DND-41 (cell line): ENCODE measurements around the gene NCAPD2.

ENCODE experiments used
- ATAC-seq: fragments of 200-7000 bp; cut with Tn5 transposase; 3 replicates; pipeline ENCODE4 v1.9.1; 2021; ENCODE audit warnings: low read depth; ENCODE audit not compliant: insufficient read depth
- DNase-seq: peaks from one replicate; pipeline ENCODE4 v3.0.0-alpha.2; 2020
- H2AFZ ChIP-seq: 2 replicates; pipeline ENCODE4 v1.6.0; 2012; ENCODE audit warnings: low read depth, low read length
- H3K27ac ChIP-seq: 2 replicates; pipeline ENCODE4 v1.5.1; 2012; ENCODE audit warnings: low read length, inconsistent platforms
- H3K27me3 ChIP-seq: fragments of 200-600 bp; sonication (generic); 2 replicates; pipeline ENCODE4 v1.6.0; 2012; ENCODE audit warnings: low read length, mild to moderate bottlenecking, inconsistent platforms; ENCODE audit not compliant: insufficient read depth, poor library complexity
- H3K36me3 ChIP-seq: 2 replicates; pipeline ENCODE4 v1.5.1; 2012; ENCODE audit warnings: low read length, inconsistent platforms; ENCODE audit not compliant: insufficient read depth
- H3K4me1 ChIP-seq: 2 replicates; pipeline ENCODE4 v1.5.1; 2012; ENCODE audit warnings: mild to moderate bottlenecking, low read length; ENCODE audit not compliant: insufficient read depth
- H3K4me2 ChIP-seq: 2 replicates; pipeline ENCODE4 v1.6.0; 2012; ENCODE audit warnings: mild to moderate bottlenecking, moderate library complexity, low read length, inconsistent platforms; ENCODE audit not compliant: insufficient read depth
- H3K4me3 ChIP-seq, 2 experiments: fragments of 200-600 bp in 1 of 2; shearing (Covaris generic) in 1 of 2; 2 replicates each; pipeline ENCODE4 v1.5.1; 2012 to 2016; ENCODE audit warnings: inconsistent platforms in 2 of 2, low read length in 2 of 2, mild to moderate bottlenecking in 2 of 2, low read depth in 1 of 2, moderate library complexity in 1 of 2
- H3K79me2 ChIP-seq: 2 replicates; pipeline ENCODE4 v1.6.0; 2012; ENCODE audit warnings: low read length, inconsistent platforms; ENCODE audit not compliant: insufficient read depth
- H3K9ac ChIP-seq: 2 replicates; pipeline ENCODE4 v1.6.0; 2012; ENCODE audit warnings: low read depth, mild to moderate bottlenecking, inconsistent platforms, low read length, moderate library complexity
- H3K9me3 ChIP-seq: 2 replicates; pipeline ENCODE4 v1.5.1; 2012; ENCODE audit warnings: low read length, moderate library complexity, mild to moderate bottlenecking, inconsistent platforms; ENCODE audit not compliant: insufficient read depth, severe bottlenecking
- H4K20me1 ChIP-seq: 2 replicates; pipeline ENCODE4 v1.6.0; 2012; ENCODE audit warnings: low read length; ENCODE audit not compliant: insufficient read depth
- EZH2 ChIP-seq: IDR thresholded peaks from 3 replicates; pipeline ENCODE4 v1.6.1; 2012; ENCODE audit warnings: borderline replicate concordance, low read depth, mild to moderate bottlenecking, moderate library complexity, low read length, inconsistent platforms; ENCODE audit not compliant: severe bottlenecking
- TF ChIP-seq, protein P1 (sequence below): IDR thresholded peaks from 2 replicates; pipeline ENCODE4 v1.5.1; 2012; ENCODE audit warnings: borderline replicate concordance, low read length, moderate library complexity, mild to moderate bottlenecking; ENCODE audit not compliant: poor library complexity, severe bottlenecking; ENCODE audit errors: extremely low read depth

NCAPD2 gene

DNA sequence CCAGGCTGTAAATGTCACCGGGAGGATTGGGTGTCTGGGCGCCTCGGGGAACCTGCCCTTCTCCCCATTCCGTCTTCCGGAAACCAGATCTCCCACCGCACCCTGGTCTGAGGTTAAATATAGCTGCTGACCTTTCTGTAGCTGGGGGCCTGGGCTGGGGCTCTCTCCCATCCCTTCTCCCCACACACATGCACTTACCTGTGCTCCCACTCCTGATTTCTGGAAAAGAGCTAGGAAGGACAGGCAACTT lies 41.7 kb downstream of the NCAPD2 start:
- Histone ChIP-seq H3K4me1 (peaks cover 85% of the 10 kb centered on the region), H3K36me3 (peaks cover 69% of the 10 kb centered on the region), H3K4me3 (peak overlapping the region; percentile 51 to 92), H3K9me3 (no peaks in the 10 kb centered on the region), H3K27me3 (no peaks in the 10 kb centered on the region), H3K79me2 (peaks cover 63% of the 10 kb centered on the region), H4K20me1 (peaks cover 55% of the 10 kb centered on the region), H2AFZ (no peak overlapping the region), H3K4me2 (peak overlapping the region; percentile 94), H3K27ac (peak overlapping the region; percentile 99), H3K9ac (peak overlapping the region; percentile 98)
- ATAC-seq: no peak
- no peak for DNase-seq
- TF ChIP-seq, protein P1, sequence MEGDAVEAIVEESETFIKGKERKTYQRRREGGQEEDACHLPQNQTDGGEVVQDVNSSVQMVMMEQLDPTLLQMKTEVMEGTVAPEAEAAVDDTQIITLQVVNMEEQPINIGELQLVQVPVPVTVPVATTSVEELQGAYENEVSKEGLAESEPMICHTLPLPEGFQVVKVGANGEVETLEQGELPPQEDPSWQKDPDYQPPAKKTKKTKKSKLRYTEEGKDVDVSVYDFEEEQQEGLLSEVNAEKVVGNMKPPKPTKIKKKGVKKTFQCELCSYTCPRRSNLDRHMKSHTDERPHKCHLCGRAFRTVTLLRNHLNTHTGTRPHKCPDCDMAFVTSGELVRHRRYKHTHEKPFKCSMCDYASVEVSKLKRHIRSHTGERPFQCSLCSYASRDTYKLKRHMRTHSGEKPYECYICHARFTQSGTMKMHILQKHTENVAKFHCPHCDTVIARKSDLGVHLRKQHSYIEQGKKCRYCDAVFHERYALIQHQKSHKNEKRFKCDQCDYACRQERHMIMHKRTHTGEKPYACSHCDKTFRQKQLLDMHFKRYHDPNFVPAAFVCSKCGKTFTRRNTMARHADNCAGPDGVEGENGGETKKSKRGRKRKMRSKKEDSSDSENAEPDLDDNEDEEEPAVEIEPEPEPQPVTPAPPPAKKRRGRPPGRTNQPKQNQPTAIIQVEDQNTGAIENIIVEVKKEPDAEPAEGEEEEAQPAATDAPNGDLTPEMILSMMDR: no peak
- TF ChIP-seq EZH2: no peak

DNA sequence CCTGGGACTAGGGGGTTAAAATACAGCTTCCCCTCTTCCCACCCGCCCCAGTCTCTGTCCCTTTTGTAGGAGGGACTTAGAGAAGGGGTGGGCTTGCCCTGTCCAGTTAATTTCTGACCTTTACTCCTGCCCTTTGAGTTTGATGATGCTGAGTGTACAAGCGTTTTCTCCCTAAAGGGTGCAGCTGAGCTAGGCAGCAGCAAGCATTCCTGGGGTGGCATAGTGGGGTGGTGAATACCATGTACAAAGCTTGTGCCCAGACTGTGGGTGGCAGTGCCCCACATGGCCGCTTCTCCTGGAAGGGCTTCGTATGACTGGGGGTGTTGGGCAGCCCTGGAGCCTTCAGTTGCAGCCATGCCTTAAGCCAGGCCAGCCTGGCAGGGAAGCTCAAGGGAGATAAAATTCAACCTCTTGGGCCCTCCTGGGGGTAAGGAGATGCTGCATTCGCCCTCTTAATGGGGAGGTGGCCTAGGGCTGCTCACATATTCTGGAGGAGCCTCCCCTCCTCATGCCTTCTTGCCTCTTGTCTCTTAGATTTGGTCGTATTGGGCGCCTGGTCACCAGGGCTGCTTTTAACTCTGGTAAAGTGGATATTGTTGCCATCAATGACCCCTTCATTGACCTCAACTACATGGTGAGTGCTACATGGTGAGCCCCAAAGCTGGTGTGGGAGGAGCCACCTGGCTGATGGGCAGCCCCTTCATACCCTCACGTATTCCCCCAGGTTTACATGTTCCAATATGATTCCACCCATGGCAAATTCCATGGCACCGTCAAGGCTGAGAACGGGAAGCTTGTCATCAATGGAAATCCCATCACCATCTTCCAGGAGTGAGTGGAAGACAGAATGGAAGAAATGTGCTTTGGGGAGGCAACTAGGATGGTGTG lies 42.3 kb downstream of the NCAPD2 start:
- Histone ChIP-seq H3K36me3 (peaks cover 65% of the 10 kb centered on the region), H3K4me3 (peak overlapping the region; percentile 51 to 92), H3K27me3 (no peaks in the 10 kb centered on the region), H3K9me3 (no peaks in the 10 kb centered on the region), H4K20me1 (peaks cover 56% of the 10 kb centered on the region), H3K27ac (peak overlapping the region; percentile 99), H2AFZ (no peak overlapping the region), H3K4me2 (peak overlapping the region; percentile 94), H3K4me1 (peaks cover 85% of the 10 kb centered on the region), H3K9ac (peak overlapping the region; percentile 98), H3K79me2 (peaks cover 63% of the 10 kb centered on the region)
- no peak for DNase-seq
- TF ChIP-seq, protein P1: peak; percentile 5
- no peak for TF ChIP-seq EZH2
- no peak for ATAC-seq

DNA sequence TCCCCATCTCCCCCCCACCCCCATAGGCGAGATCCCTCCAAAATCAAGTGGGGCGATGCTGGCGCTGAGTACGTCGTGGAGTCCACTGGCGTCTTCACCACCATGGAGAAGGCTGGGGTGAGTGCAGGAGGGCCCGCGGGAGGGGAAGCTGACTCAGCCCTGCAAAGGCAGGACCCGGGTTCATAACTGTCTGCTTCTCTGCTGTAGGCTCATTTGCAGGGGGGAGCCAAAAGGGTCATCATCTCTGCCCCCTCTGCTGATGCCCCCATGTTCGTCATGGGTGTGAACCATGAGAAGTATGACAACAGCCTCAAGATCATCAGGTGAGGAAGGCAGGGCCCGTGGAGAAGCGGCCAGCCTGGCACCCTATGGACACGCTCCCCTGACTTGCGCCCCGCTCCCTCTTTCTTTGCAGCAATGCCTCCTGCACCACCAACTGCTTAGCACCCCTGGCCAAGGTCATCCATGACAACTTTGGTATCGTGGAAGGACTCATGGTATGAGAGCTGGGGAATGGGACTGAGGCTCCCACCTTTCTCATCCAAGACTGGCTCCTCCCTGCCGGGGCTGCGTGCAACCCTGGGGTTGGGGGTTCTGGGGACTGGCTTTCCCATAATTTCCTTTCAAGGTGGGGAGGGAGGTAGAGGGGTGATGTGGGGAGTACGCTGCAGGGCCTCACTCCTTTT lies 43.1 kb downstream of the NCAPD2 start:
- Histone ChIP-seq H4K20me1 (peaks cover 58% of the 10 kb centered on the region), H3K4me3 (peak overlapping the region in 1 of 2 experiments; percentile 92; a peak in 3 of 4 replicates), H3K9ac (peak overlapping the region; percentile 98), H3K9me3 (no peaks in the 10 kb centered on the region), H3K36me3 (peaks cover 63% of the 10 kb centered on the region), H3K79me2 (peaks cover 59% of the 10 kb centered on the region), H2AFZ (no peak overlapping the region), H3K27me3 (no peaks in the 10 kb centered on the region), H3K4me2 (peak overlapping the region; percentile 94), H3K27ac (peak overlapping the region; percentile 99), H3K4me1 (peaks cover 85% of the 10 kb centered on the region)
- ATAC-seq (no peak), DNase-seq (peak; percentile 33)
- TF ChIP-seq, protein P1: no peak
- TF ChIP-seq EZH2: no peak
